ENCODE measurements around the gene GOLPH3.

Gene GOLPH3

GRCh38 chr5:32144378-32145207, 29.5 kb downstream of the GOLPH3 start:
- Histone ChIP-seq H3K4me1 (ENCODE audit: control extremely low read depth in 1 of 4, control insufficient read depth in 4 of 4, insufficient read depth in 4 of 4, low read length in 3 of 4) (peaks cover 0 to 12% (median 3%) of the 10 kb centered on the region in 4 experiments), H3K27ac (ENCODE audit: insufficient read depth in 1 of 2, low read depth in 1 of 2, low read length in 2 of 2, poor library complexity in 1 of 2, severe bottlenecking in 2 of 2) (no peak overlapping the region), H3K27me3 (replicated peaks in 2 of 5; ENCODE audit: control insufficient read depth in 4 of 5, insufficient read depth in 5 of 5, low read length in 4 of 5) (no peaks in the 10 kb centered on the region), H3K9me3 (ENCODE audit: control extremely low read depth in 1 of 5, control insufficient read depth in 4 of 5, insufficient read depth in 2 of 5, low read depth in 1 of 5, low read length in 4 of 5) (no peaks in the 10 kb centered on the region), H3K36me3 (ENCODE audit: control insufficient read depth in 4 of 4, insufficient read depth in 4 of 4, low read length in 3 of 4) (peaks cover 0 to 23% (median 11%) of the 10 kb centered on the region in 4 experiments), H3K4me3 (ENCODE audit: control insufficient read depth in 1 of 7, extremely low read depth in 1 of 7, insufficient read depth in 4 of 7, low read depth in 2 of 7, low read length in 6 of 7) (no peak overlapping the region)
- POLR2A ChIA-PET, result no interaction called here
- no peak for DNase-seq
- WGBS (ENCODE audit: insufficient coverage), result 90% methylated on average over 1 of the region's 5 CpGs
- CTCF ChIA-PET, result interaction anchor here (1.1 to 1.8 kb wide), 5 partner anchors 9 to 85 kb away, joined by 3 to 5 read pairs (median 4); no protein-coding TSS in a partner anchor

- Histone ChIP-seq H3K9me3 (ENCODE audit: control extremely low read depth in 1 of 5, control insufficient read depth in 4 of 5, insufficient read depth in 2 of 5, low read depth in 1 of 5, low read length in 4 of 5) (no peaks in the 10 kb centered on the region), H3K4me3 (ENCODE audit: control insufficient read depth in 1 of 7, extremely low read depth in 1 of 7, insufficient read depth in 4 of 7, low read depth in 2 of 7, low read length in 6 of 7) (no peak overlapping the region), H3K4me1 (ENCODE audit: control extremely low read depth in 1 of 4, control insufficient read depth in 4 of 4, insufficient read depth in 4 of 4, low read length in 3 of 4) (peaks cover 0 to 12% (median 3%) of the 10 kb centered on the region in 4 experiments), H3K27ac (ENCODE audit: insufficient read depth in 1 of 2, low read depth in 1 of 2, low read length in 2 of 2, poor library complexity in 1 of 2, severe bottlenecking in 2 of 2) (no peak overlapping the region), H3K27me3 (replicated peaks in 2 of 5; ENCODE audit: control insufficient read depth in 4 of 5, insufficient read depth in 5 of 5, low read length in 4 of 5) (no peaks in the 10 kb centered on the region), H3K36me3 (ENCODE audit: control insufficient read depth in 4 of 4, insufficient read depth in 4 of 4, low read length in 3 of 4) (peaks cover 0 to 25% (median 14%) of the 10 kb centered on the region in 4 experiments)
- DNase-seq, result no peak
- 100% methylated on average over 2 of the region's 6 CpGs for WGBS (ENCODE audit: insufficient coverage)
- ChIA-PET CTCF (interaction anchor here (0.8 to 1.8 kb wide), 6 partner anchors 9 to 86 kb away, joined by 3 to 5 read pairs (median 4); no protein-coding TSS in a partner anchor), POLR2A (no interaction called here)
These were observed 30.3 kb downstream of the GOLPH3 start for GRCh38 chr5:32143617-32144377.

- Histone ChIP-seq H3K4me1 (ENCODE audit: control extremely low read depth in 1 of 4, control insufficient read depth in 4 of 4, insufficient read depth in 4 of 4, low read length in 3 of 4) (no peaks in the 10 kb centered on the region), H3K27me3 (replicated peaks in 2 of 5; ENCODE audit: control insufficient read depth in 4 of 5, insufficient read depth in 5 of 5, low read length in 4 of 5) (no peaks in the 10 kb centered on the region), H3K36me3 (ENCODE audit: control insufficient read depth in 4 of 4, insufficient read depth in 4 of 4, low read length in 3 of 4) (peaks cover 2 to 37% (median 20%) of the 10 kb centered on the region in 4 experiments), H3K9me3 (ENCODE audit: control extremely low read depth in 1 of 5, control insufficient read depth in 4 of 5, insufficient read depth in 2 of 5, low read depth in 1 of 5, low read length in 4 of 5) (no peaks in the 10 kb centered on the region), H3K27ac (ENCODE audit: insufficient read depth in 1 of 2, low read depth in 1 of 2, low read length in 2 of 2, poor library complexity in 1 of 2, severe bottlenecking in 2 of 2) (no peak overlapping the region), H3K4me3 (ENCODE audit: control insufficient read depth in 1 of 7, extremely low read depth in 1 of 7, insufficient read depth in 4 of 7, low read depth in 2 of 7, low read length in 6 of 7) (no peak overlapping the region)
- CTCF ChIA-PET, result no interaction called here
- POLR2A ChIA-PET, result no interaction called here
- WGBS (ENCODE audit: insufficient coverage), result 100% methylated on average over 2 of the region's 7 CpGs
- DNase-seq, result no peak
These were observed 35.2 kb downstream of the GOLPH3 start for GRCh38 chr5:32138839-32139493.

- DNase-seq, result no peak
- no peaks in the 10 kb centered on the region for H3K27me3 ChIP-seq (replicated peaks in 2 of 5; ENCODE audit: control insufficient read depth in 4 of 5, insufficient read depth in 5 of 5, low read length in 4 of 5)
- H3K4me3 ChIP-seq (ENCODE audit: control insufficient read depth in 1 of 7, extremely low read depth in 1 of 7, insufficient read depth in 4 of 7, low read depth in 2 of 7, low read length in 6 of 7), result no peak overlapping the region
- peaks cover 2 to 54% (median 28%) of the 10 kb centered on the region in 4 experiments for H3K36me3 ChIP-seq (ENCODE audit: control insufficient read depth in 4 of 4, insufficient read depth in 4 of 4, low read length in 3 of 4)
- ChIA-PET CTCF (interaction anchor here (0.7 to 1.5 kb wide), 2 partner anchors 16 to 57 kb away, joined by 3 to 4 read pairs; no protein-coding TSS in a partner anchor), POLR2A (interaction anchor here (0.7 kb wide), 1 partner anchor 13 kb away, joined by 3 read pairs; no protein-coding TSS in a partner anchor)
- H3K4me1 ChIP-seq (ENCODE audit: control extremely low read depth in 1 of 4, control insufficient read depth in 4 of 4, insufficient read depth in 4 of 4, low read length in 3 of 4), result no peaks in the 10 kb centered on the region
- no peak overlapping the region for H3K27ac ChIP-seq (ENCODE audit: insufficient read depth in 1 of 2, low read depth in 1 of 2, low read length in 2 of 2, poor library complexity in 1 of 2, severe bottlenecking in 2 of 2)
- 50% methylated on average over 1 of the region's 7 CpGs for WGBS (ENCODE audit: insufficient coverage)
- no peaks in the 10 kb centered on the region for H3K9me3 ChIP-seq (ENCODE audit: control extremely low read depth in 1 of 5, control insufficient read depth in 4 of 5, insufficient read depth in 2 of 5, low read depth in 1 of 5, low read length in 4 of 5)
These were observed 37.8 kb downstream of the GOLPH3 start for GRCh38 chr5:32136342-32136741.

GRCh38 chr5:32135086-32135485, 39.0 kb downstream of the GOLPH3 start:
- CTCF ChIA-PET, result interaction anchor here (0.9 to 1.5 kb wide), 5 partner anchors 9 to 195 kb away, joined by 3 to 4 read pairs (median 4); no protein-coding TSS in a partner anchor
- Histone ChIP-seq H3K4me3 (ENCODE audit: control insufficient read depth in 1 of 7, extremely low read depth in 1 of 7, insufficient read depth in 4 of 7, low read depth in 2 of 7, low read length in 6 of 7) (no peak overlapping the region), H3K9me3 (ENCODE audit: control extremely low read depth in 1 of 5, control insufficient read depth in 4 of 5, insufficient read depth in 2 of 5, low read depth in 1 of 5, low read length in 4 of 5) (no peaks in the 10 kb centered on the region), H3K36me3 (ENCODE audit: control insufficient read depth in 4 of 4, insufficient read depth in 4 of 4, low read length in 3 of 4) (peaks cover 2 to 63% (median 31%) of the 10 kb centered on the region in 4 experiments), H3K27ac (ENCODE audit: insufficient read depth in 1 of 2, low read depth in 1 of 2, low read length in 2 of 2, poor library complexity in 1 of 2, severe bottlenecking in 2 of 2) (no peak overlapping the region), H3K4me1 (ENCODE audit: control extremely low read depth in 1 of 4, control insufficient read depth in 4 of 4, insufficient read depth in 4 of 4, low read length in 3 of 4) (no peaks in the 10 kb centered on the region), H3K27me3 (replicated peaks in 2 of 5; ENCODE audit: control insufficient read depth in 4 of 5, insufficient read depth in 5 of 5, low read length in 4 of 5) (no peaks in the 10 kb centered on the region)
- DNase-seq, result peak; percentile 22 to 68 (median 49)
- POLR2A ChIA-PET, result no interaction called here
- WGBS (ENCODE audit: insufficient coverage), result no CpG with 5 or more reads among the region's 1 CpG

GRCh38 chr5:32132757-32133156, 41.4 kb downstream of the GOLPH3 start:
- Histone ChIP-seq H3K4me1 (ENCODE audit: control extremely low read depth in 1 of 4, control insufficient read depth in 4 of 4, insufficient read depth in 4 of 4, low read length in 3 of 4) (no peaks in the 10 kb centered on the region), H3K27ac (ENCODE audit: insufficient read depth in 1 of 2, low read depth in 1 of 2, low read length in 2 of 2, poor library complexity in 1 of 2, severe bottlenecking in 2 of 2) (no peak overlapping the region), H3K27me3 (replicated peaks in 2 of 5; ENCODE audit: control insufficient read depth in 4 of 5, insufficient read depth in 5 of 5, low read length in 4 of 5) (no peaks in the 10 kb centered on the region), H3K4me3 (ENCODE audit: control insufficient read depth in 1 of 7, extremely low read depth in 1 of 7, insufficient read depth in 4 of 7, low read depth in 2 of 7, low read length in 6 of 7) (no peak overlapping the region), H3K9me3 (ENCODE audit: control extremely low read depth in 1 of 5, control insufficient read depth in 4 of 5, insufficient read depth in 2 of 5, low read depth in 1 of 5, low read length in 4 of 5) (no peaks in the 10 kb centered on the region), H3K36me3 (ENCODE audit: control insufficient read depth in 4 of 4, insufficient read depth in 4 of 4, low read length in 3 of 4) (peaks cover 5 to 65% (median 35%) of the 10 kb centered on the region in 4 experiments)
- no peak for DNase-seq
- POLR2A ChIA-PET, result no interaction called here
- CTCF ChIA-PET, result interaction anchor here (0.6 to 1.8 kb wide), 4 partner anchors 9 to 100 kb away, joined by 3 to 5 read pairs (median 3); no protein-coding TSS in a partner anchor
